HG02970 (cell line): ENCODE measurements around the gene RALA.

Experiments used
- ATAC-seq: cut with Tn5 transposase; IDR thresholded peaks from one replicate; pipeline ENCODE4 v1.9.1; 2021; ENCODE audit warnings: mild to moderate bottlenecking, moderate library complexity, moderate number of reproducible peaks; ENCODE audit not compliant: unreplicated experiment, low FRiP score

Gene RALA

DNA sequence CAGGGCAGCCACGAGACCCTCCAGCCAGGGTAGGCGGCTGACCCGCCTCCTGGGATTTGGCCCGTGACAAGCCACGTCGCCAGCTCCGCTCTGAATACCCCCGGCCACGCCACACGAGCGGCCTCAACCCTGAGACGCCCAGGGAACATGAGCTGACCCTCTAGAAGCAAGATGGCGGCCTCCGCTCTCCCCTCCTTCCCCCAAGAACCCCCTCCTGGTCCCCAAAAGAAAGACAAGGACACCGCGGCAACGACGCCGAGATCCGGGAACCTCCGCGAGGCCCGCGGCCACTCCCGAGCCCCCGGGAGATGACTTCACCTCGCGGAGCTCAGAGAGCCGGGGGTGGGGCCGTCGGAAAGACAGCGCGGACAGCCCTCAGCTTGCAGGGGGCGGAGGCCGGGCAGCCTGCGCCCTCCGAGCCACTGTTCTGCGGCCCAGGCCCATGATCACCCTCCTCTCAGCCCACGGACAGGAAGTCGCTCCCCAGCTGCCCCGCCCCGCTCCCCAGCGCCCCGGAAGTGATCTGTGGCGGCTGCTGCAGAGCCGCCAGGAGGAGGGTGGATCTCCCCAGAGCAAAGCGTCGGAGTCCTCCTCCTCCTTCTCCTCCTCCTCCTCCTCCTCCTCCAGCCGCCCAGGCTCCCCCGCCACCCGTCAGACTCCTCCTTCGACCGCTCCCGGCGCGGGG is at the start of gene RALA:
Gene RALA (plus strand): TSS at position 526 of the 685 bp plus-strand sequence. CDS start 63,096 bp downstream, outside the sequence.
- peak; percentile 92 for ATAC-seq

DNA sequence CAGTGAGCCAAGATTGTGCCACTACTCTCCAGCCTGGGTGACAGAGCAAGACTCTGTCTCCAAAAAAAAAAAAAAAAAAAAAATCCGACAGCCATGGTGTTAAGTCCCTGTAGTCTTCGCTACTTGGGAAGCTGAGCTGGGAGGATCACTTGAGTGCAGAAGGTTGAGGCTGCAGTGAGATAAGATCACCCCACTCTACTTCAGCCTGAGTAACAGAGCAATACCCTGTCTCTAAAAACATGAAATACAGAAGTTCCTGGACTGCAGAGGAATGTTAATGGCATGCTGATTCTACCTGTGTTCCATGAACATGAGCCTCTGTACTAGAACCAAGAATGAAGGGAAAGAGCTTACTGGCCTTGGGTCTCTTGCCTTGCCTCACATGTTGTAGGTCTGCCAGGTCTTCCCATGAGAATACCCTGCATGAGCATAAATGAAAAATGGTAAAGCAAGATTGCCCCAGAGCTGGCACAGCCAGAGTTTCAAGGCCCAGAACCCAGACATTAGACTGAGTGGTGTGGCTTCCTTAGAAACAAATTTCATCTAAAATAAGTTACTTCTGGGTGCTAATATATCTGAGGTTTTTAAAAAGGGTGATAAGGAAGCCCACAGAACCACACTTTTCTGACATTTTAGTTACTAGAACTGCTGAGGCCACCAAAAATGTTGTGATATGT is 48.6 kb upstream of the RALA start:
- no peak for ATAC-seq

GRCh38 chr7:39577229-39577874 is 46.0 kb upstream of the RALA start:
- ATAC-seq, result no peak

DNA sequence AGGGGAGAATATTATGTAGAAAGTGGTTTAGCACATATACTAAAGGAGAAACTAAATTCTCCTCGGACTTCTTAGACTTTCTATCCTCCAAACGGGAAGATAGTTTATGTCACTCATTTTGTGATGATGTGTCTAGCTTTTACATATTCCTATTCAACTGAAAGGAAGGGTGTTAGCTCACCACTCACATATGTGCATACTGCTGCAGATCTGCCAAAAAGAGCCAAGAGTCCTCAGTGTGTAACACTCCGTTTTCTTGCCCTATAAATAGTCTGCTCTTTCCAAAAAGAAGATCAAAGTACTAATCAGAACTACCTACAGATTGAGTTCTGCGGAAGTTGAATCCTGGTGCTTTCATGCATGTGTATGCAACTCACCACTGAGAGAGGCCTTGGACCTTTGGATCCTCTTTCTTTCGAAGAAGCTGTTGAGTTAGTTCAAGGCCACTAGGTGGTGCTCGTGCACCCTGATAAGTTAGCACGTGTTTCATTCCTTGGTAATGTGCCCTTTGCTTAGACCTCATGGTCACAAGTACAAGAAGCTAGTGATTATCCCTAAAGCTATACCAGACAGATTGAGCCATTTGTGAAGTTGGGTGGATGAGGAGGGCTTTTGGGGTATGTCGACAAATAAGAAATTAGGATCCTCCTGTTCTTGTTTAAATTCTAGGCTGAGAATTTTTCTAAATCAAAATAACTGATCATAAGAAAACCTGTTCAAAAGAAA is 43.1 kb upstream of the RALA start:
- no peak for ATAC-seq

DNA sequence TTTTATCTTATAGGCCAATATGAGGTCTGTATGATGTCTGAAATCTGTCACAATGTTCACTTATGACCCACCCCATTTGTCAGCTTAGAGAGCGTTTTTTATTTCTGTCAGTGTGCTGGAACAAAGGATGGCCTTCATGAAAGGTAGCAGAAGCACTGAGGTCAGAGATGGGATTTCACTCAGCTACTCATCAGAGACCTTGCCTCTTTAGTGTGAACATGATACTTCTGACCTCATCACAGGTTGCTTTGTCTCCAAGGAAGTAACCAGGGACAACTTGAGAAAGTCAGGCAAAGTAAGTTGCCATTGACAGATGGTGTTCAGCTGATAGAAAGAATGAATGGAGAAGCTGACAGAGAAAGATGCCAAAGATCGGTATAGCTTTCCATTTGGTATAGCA is 40.8 kb upstream of the RALA start:
- no peak for ATAC-seq

DNA sequence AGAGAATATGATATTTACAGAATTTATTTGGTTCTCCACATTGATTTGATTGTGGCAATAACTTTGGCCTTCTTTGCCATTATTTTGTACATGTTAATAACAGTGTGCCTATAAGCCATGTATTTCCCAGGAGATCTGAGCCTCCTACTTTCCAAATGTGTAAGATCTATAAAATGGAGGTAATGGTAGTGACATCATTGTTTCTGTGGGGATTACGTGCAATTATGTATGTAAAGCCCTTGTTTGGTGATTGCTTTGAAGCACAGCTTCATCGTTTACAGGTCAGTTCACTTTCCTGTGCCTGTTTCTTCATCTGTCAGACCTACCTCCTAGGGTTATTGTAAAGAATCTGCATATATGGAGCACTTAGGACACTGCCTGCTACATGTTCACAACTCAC is 39.8 kb upstream of the RALA start:
- ATAC-seq, result no peak

GRCh38 chr7:39587393-39587792 is 36.0 kb upstream of the RALA start:
- no peak for ATAC-seq

DNA sequence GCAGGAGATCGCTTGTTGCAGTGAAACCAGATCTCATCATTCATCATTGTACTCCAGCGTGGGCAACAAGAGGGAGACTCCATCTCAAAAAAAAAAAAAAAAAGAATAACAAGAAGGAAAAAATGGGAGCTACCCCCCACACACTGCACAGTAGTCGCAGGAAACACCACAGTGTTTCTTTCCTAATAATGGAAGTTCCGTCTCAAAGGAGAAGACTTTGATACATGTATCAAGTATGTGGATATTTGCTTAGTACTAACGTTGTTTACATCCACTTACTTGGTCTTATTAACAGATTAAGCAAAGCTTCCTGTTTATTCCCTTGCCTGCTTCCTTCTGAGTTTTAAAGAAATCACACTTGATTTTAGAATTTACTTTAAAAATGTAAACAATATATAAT is 35.0 kb upstream of the RALA start:
- ATAC-seq, result no peak

DNA sequence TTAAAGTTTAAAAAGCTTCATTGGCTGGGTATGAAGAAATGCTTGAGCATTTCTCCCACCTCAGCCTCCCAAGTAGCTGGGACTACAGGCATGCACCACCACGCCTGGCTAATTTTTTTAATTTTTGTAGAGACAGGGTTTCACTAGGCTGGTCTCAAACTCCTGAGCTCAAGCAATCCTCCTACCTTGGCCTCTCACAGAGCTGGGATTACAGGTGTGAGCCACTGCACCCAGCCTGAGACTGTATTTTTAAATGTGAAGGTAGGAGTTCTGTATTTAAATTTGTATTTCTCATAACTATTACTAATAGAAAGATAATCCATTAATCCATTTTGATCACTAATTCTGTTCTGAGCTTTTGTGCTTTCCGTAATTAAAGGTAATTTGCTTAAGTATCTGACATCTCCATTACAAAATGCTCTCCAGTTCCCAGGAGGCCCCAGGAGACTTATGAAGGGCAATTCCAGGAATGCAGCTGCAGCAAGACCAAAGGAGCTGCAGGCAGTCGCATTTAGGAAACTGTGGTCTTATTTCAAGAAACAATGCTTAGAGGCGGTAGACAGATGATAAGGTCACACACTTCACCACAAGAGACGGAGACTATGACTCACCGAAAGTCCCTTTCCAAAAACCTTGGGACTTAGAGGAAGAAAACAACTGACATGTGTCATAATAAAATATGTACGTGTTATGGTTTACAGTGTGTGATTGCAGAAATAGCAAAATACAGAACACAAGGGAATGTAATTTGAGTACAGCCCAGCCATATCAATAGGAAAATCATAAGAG is 33.9 kb upstream of the RALA start:
- ATAC-seq, result peak; percentile 72

DNA sequence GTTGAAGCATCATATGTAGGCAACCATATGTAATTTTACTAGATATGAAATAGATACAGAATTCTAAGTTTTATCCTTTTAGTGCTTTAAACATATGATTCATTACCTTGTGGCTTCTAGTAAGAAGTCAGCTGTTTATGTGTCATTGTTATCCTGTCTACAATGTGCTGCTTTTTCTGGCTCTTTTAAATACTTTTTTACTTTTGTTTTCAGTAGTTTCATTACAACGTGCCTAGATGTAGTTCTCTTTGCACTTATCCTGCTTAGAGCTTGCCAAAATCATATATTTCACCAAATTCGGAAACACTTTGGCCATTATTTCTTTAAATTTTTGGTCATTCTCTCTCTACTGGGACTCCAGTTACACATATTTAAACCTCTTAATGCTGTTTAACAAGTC is 30.8 kb upstream of the RALA start:
- ATAC-seq, result no peak

DNA sequence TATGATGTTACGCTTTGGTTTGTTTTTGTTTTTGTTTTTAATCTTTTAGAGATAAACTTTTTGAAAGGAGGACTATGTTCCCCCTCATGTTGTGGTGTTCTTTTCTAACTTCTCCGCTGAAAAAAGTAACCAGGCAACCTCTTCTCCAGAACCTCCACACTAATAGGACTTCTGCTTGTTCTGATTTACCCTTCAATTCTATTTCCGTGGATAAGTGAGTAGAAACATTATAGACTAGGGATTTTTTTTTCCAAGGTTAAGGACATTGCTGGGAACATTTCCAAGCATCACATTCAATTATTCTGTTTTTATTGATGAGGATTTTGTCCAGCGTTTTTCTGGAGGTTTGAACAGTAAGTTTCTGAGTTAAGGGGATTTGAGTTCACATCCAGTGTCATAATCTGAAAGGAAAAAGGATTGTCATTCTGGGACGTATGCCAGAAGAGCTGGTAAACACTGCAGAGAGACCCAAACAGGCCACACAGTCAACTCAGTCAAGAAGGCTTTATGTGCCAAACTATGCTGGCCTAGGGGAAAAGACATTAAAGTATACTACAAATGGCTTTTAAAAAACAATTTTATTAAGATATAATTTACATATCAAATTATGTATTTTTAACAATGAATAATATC is 28.3 kb upstream of the RALA start:
- no peak for ATAC-seq

GRCh38 chr7:39602351-39602750 is 21.0 kb upstream of the RALA start:
- ATAC-seq, result no peak

DNA sequence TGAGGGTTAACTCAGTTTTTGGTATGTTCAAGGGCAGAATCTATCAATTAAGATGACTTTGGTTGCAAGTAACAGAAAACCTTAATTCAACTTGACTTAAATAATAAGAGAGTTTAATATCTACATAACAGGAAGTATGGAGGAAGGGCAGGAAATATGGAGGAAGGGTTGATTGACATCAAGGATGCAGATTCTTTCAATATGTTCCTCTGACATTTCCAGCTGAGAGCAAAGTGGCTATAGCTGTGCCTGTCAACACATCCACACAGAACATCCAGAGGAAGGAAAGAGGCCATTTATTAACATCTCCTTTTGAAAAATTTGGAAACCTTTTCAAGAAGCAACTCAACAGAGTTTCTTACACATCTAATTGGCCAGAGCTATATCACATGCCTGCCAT is 19.4 kb upstream of the RALA start:
- no peak for ATAC-seq

DNA sequence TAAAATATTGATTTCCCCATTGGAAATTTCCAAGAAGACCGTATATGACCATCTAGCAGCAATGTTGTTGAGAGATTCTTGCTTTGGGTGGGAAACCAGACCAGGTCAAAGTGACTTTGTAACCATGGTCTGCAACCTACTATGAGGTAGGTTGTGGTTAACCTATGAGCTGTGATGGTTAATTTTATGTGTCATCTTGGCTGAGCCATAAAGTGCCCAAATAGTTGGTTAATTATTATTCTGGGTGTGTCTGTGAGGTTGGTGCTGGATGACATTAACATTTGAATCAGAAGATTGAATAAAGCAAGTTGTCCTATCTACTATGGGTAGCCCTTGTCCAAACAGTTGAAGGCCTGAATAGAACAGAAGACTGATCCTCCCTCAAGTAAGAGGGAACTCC is 18.3 kb upstream of the RALA start:
- peak; percentile 71 for ATAC-seq

DNA sequence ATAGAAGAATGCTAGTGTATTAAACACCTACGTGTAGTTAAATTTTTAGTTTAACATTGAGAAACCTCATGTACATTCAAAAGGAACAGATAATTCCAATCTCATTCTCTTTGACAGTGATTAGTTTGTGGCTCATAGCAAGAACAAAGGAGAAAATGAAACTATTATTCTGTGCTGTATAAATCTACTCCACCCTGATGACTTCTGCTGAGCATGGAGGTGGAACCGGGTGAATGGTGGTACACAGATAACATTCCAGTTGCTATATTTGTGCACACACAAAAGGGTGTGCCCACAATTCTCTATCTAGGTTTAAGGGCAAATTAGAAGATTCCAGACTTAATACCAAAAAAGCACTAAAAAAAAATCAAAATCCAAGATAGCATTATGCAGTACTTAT is 17.0 kb upstream of the RALA start:
- no peak for ATAC-seq

- no peak for ATAC-seq
Observed at GRCh38 chr7:39606941-39607340, 16.4 kb upstream of the RALA start.

DNA sequence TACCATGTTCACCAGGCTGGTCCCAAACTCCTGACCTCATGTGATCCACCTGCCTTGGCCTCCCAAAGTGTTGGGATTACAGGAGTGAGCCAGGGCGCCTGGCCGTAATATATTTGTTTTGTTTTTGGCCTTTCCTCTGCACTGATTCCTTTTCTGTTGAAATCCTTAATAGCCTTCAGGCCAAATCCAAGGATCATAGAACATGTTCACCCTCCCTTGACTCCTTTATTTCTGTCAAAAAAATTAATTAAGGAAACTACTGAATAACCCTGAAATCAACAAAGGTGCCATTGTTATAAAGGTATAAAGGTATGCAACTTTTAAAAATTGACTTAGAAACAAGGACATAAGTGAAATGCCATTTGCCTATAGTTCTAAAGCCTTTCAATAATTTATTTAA is 15.5 kb upstream of the RALA start:
- no peak for ATAC-seq

- ATAC-seq, result no peak
Observed at GRCh38 chr7:39608278-39608677, 15.1 kb upstream of the RALA start.

DNA sequence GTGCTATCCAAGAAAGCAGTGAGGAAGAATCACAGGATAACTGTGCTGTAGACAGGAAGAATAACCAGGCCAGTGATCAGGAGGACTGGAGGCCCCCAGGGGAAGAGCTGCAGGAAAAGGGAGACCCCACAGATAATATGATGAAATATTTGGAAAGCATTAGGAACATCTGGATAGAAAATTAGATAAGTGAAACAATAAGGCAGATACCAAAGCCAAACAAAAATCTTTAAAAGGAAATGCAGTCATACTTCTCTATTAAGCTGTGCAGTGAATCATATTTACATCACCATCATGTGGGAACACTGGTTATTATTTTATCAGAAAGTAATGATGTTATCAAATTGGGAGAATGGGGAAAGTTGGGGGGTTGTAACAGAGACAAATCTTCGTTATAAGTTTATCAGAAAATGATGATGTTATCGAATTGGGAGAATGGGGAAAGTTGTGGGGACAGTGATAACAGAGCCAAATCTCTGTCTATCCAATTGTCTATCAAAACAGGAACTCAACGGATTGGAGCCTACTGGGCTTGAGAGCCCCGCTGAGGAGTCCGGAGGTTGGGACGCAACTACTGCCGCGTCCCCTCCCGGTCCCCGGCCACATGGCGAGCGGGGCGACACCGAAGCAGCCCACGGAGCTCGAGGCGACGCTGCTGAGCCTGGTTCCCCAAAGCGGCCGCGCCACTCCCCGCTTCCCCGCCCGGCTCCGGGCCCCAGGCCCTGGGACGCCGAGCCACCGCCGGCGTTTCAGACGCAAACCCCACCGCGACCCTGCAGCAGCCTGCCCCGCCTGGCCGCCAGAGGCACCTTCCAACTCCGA is 14.0 kb upstream of the RALA start:
- ATAC-seq, result no peak
